Left renal cortex interstitium (tissue), 4 donors: ENCODE data around the gene ENSA. TPM values are rescaled to one million over a fixed set of nuclear protein-coding genes. Genes with fewer than 3 reads are reported as not detected.
"Not testable (repeated sequence)": the region's sequence is repeated elsewhere in the genome, so short reads cannot be mapped to it uniquely, and the experiment has no call there.

Source experiments
- DNase-seq, 4 donors: peaks; one replicate each; pipeline ENCODE4 v3.0.0-alpha.2; 2013; ENCODE audit warnings: low read depth in 4 of 4, low spot score in 2 of 4, missing footprints in 1 of 4
- polyA plus RNA-seq, 4 donors: library from polyadenylated mRNA; unstranded; fragments of 120-200 nt; gene quantifications; one replicate each; pipeline ENCODE4 v1.2.1, GENCODE V29; 2013; ENCODE audit not compliant: insufficient read length in 4 of 4

Gene ENSA
- polyA plus RNA-seq, 4 donors, result 213 to 231 (median 221) TPM

DNA sequence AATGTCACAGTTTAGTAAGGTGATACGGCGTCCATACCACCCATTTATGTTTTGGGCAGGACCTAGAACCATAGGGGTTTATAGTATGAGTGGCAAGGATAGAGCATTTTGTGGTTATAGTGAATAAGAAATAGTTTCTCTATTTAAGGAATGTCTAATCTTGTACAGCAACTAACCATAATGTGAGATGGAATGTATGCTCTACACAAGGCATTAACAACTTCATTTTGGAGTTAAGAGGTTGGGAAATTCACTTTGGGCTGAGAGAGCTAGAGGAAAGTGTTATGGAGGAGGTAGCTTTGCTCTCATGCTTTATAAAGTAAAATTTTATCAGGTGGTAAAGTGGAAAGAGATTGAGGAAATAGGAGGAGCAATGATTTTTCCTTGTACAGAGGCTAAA is 47.0 kb downstream of the ENSA start:
- no peak for DNase-seq

DNA sequence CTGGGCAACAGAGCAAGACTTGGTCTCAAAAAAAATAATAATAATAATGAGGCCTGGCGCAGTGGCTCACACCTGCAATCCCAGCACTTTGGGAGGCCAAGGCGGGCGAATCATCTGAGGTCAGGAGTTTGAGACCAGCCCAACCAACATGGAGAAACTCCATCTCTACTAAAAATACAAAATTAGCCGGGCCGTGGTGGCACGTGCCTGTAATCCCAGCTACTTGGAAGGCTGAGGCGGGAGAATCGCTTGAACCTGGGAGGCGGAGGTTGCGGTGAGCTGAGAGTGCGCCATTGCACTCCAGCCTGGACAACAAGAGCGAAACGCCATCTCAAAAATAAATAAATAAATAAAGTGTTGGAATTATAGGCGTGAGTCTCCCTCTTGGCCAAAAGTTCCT is 47.5 kb downstream of the ENSA start:
- DNase-seq, result not testable (repeated sequence)

DNA sequence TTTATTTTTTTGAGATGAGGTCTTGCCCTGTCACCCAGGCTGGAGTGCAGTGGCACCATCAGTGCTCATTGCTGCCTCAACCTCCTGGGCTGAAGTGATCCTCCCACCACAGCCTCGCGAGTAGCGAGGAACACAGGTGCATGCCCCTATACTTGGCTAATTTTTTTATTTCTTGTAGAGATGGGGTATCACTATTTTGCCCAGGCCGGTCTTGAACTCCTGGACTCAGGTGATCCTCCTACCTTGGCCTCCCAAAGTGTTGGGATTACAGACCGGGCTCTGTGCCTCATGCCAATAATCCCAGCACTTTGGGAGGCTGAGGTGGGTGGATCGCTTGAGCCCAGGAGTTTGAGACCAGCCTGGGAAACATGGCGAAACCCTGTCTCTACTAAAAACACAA is 48.0 kb downstream of the ENSA start:
- DNase-seq, result not testable (repeated sequence)

DNA sequence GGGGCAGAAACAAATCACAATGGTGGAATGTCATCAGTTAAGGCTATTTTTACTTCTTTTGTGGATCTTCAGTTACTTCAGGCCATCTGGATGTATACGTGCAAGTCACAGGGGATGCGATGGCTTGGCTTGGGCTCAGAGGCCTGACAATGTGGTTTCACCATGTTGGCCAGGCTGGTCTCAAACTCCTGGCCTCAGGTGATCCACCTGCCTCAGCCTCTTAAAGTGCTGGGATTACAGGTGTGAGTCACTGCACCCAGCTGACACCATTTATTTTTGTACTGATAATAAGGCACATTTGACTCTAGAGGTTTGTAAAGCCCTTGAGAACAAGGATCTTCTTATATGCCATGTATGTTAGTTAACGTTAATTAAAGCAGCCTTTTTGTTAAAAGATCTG is 48.4 kb downstream of the ENSA start:
- DNase-seq, result not testable (repeated sequence)

DNA sequence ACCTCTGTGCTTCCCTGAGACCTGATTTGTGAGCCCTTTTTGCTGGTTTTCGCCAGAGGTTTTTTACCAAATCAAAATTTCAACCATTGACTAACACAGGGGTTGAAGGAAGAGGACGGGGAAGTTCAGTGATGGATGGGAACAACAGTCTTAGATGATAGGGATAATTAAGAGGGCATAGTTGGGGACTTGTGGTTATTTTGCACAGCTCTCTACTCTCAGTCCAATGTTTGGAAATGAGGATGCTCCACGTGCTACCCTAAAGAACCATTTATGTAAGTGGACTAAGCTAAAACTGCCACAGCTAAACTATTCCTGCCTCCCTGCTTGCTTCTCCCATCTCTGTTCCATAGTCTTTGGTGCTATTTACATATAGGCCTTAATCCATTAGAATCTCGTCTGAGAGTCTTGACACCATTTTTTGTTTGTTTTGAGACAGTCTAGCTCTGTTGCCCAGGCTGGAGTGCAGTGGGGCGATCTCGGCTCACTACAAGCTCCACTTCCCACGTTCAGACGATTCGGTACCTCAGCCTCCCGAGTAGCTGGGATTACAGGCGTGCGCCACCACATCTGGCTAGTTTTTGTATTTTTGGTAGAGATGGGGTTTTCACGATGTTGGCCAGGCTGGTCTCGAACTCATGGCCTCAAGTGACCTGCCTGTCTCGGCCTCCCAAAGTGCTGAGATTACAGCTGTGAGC is 49.3 kb downstream of the ENSA start:
- DNase-seq, result no peak

DNA sequence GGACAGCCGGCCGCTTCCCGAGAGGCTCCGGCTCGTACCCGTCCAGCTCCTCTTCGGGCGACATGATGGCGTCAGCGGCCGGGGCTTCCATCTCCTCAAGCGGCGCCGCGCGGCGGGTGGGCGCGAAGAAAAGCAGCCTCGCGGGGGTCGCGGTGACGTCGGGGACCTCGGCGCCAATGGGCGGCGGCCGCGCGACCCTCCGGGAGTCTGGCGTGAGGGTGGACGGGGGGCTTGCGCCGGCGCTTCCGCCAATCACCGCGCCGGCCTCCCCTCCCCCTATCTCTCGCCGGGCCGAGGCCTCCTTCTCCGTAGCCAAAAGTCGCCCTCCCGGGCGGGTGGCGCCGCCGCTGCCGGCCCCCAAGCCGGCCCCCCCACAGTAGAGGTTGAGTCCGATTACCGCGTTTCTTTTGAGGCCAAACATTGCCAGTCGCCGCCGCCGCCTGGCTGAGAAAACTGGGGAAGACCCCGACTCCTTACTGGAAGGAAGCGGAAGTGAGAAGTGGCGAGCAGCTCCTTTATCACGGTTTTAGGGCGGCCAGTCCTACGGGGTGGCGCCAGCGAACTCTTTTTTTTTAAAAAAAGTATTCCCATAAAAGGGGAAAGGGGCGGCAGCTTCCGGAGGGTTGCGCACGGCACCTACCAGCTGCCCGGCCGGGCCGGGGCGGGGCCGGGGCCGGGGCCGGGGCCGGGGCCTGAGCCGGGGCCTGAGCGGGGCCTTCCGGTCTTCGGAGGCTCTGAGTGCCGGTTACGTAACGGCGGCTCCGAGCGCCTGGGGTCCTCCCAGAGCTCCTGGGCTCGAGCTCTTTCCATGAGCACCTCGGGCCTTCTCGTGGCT is 50.1 kb downstream of the ENSA start, which contains the start of gene MCL1:
Gene MCL1, minus strand, starts transcription at position 501 of the 835 bp plus-strand sequence. Its CDS starts 80 bp downstream, at position 421.
- DNase-seq, result peak; percentile 84 to 93 (median 88)

DNA sequence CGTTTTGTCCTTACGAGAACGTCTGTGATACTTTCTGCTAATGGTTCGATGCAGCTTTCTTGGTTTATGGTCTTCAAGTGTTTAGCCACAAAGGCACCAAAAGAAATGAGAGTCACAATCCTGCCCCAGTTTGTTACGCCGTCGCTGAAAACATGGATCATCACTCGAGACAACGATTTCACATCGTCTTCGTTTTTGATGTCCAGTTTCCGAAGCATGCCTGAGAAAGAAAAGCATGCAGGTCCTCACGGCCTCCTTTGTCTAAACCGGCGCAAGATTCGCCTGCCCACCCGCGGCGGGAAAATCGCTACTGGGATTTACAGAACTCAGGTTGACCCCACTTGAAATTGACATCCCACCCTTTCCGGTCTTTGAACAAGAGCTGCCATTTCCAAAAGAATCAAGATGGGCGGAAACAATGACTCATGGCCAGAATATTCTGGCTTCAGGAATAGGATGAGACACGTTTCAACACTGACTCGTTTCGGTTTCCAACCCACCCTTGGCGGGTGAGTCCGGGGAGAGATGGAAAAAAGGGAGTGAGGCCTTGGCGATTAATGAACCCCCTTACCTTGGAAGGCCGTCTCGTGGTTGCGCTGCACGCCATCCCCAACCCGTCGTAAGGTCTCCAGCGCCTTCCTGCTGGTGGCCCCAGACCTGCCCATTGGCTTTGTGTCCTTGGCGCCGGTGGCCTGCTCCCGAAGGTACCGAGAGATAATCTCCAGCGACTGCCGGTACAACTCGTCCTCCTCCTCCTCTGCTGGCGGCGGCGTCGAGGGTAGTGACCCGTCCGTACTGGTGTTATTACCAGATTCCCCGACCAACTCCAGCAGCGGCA is 50.9 kb downstream of the ENSA start:
- peak in 1 of 4 donors; percentile 59 for DNase-seq

DNA sequence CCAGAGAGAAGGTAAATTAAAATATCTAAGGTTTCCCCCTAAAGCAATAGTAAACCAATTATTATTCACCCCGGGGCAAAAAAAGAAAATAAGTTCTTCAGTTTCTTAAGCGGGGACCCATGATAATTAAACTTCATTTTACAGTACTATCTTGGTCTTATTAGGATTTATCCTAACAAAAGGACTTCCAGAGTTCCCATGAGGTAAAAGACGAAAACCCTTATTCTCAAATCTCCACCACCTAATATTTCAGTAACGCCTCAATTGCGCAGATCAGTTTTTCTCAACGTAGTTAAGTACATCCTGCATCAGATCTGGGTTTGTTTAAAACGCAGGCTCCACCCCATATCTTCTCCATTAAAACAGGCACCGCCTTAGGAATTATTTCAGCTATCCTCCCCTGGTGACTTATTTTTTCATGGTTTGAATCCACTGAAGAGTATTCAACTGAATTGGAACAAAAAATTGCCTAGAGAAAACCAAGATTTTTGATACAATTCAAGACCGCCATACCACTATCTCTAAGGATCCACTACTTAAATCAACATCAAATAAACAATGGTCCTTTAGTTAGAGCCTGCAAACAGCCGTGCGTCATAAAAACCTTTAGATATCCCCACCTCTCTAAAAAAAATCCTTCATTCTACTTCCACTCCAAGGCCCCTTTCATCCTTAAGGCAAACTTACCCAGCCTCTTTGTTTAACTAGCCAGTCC is 51.7 kb downstream of the ENSA start:
- no peak for DNase-seq

DNA sequence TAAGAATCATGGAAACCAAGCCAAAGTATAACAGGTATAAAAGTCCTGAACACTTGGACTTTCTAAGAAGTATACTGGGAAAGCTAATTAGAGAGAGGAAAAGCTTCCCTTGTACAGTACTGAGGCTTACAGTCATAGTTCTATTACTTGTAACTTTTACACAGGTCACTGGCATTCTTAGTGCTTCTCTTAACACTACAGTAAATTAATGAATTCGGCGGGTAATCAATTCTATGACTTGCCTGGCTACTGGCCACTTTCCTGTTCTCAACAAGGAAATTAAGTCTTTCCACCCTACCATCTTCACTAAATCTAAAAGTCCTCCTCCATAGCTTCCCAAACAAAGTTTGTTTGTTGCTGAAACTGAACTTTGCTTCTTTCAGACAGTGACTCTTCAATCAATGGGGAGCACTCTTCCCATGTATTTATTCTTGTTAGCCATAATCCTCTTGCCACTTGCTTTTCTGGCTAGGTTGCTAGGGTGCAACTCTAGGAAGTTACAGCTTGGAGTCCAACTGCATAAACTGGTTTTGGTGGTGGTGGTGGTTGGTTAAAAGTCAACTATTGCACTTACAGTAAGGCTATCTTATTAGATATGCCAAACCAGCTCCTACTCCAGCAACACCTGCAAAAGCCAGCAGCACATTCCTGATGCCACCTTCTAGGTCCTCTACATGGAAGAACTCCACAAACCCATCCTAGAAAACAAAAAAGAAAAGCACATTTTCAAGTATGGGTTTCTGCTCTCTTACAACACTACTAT is 52.4 kb downstream of the ENSA start:
- DNase-seq, result no peak

DNA sequence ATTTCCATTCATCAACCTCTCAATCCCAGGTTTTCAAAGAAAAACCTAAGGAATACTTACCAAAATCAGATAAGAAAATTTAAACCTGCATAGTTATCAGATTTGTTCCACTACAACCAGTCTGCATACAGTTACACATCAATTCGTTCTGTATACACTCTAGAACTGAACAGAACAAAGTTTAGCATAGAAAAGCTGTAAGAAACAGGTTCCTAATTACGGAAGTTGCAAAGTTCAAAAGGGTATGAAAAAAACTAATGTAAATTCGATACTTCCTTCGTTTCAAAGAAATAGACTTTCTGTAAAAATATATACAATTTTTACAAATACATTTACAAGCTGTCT is 53.1 kb downstream of the ENSA start:
- DNase-seq, result no peak

DNA sequence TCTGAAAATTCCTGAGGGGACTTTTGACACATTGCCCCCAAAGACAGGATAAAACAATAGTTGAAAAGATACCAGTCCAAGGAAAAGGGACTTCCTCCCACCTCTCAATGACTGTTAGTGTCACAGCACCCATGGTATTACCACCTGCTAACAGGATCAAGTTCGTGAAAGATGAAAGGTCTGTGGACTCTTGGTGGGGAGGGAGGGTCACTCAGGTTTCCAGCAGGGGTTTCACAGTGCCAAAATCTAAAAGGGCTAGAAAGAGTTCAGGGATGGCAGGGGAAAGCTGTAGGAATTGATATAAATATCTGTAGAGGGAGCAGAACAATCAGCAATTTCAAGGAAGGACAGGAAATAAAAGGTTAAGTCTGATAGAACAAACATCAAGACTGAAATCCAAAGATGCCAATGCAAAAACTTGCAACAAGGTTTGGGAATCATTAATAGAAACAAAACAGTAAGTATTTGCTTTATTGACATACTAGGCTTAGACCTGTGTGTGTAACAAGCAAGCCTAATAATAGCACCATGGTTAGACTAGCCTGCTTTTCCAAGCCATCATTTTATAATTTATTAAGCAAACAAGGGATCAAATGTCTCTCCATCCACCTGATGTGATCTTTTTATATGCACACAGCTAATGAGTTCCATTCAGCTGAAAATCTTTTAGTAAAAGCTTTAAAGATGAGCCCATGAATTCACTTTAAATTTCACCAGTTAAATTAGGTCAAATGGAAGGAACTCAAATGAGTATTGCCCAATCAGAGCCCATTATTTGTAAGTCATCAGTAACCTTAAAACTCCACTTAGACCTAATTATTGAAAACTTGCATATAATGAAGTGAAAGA is 53.7 kb downstream of the ENSA start:
- no peak for DNase-seq

DNA sequence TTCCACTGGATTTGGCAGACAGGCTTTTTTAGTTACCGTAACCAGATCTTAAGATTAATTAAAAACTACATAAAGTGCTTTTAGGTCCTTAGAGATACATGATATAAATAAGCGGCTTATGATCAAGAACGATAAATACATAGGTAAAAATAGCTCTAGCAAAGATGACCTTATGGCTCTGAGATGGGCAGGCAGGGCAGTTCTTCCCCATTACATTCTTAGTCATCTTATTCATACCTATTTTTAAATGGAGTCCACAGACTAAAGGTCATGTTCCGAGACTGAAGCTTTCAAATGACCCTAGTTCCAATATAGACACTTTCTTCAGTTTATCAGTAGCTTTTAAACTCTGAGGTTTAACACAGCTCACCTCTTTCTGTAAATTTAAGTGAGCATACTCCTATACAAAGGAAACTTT is 54.3 kb downstream of the ENSA start:
- DNase-seq, result no peak

DNA sequence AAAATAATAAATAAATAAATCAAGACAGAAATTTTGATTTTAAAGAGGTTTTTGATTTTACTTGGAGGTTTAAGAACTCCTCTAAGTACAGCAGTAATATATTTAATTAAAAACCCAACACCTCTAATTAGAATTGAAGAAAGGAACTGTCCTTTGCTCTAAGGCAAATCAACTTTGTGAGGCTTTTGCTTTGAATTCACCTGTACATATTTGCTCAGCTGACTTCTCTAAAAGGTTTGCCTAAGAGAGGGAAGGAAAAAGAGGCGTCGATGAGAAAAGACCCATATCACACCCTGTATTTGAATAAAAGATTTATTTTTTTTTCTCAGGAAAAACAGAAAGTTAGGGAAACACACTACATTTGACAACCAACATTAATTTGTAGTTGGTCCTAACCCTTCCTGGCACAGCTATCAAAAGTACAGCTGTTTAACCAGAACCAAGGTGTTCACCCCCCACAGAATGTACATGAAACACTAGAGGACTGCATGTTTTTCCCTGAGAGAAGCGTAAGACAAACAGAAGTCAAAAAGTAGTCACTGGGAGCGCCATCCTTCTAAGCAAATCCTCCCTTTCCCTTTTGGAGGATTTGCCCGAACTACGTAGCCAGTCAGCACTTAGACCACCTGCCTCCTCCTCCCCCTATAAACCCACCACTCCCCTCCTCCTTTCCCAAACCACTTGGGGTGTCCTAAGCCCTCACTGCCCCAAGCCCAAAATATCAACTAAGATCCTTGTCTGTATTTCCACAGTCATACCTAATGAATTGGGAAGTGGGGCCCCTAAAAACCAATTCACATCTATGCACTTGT is 54.9 kb downstream of the ENSA start:
- no peak for DNase-seq

DNA sequence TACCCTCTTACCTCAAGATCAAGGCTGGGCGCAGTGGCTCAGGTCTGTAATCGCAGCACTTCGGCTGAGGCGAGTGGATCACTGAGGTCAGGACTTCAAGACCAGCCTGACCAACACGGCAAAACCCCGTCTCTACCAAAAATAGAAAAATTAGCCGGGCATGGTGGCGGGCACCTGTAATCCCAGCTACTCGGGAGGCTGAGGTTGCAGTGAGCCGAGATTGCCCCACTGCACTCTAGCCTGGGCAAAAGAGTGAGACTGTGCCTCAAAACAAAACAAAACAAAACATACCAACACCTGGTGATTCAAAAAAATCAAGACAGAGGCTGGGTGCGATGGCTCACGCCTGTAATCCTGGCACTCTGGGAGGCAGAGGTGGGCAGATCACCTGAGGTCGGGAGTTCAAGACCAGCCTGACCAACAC is 55.8 kb downstream of the ENSA start:
- DNase-seq, result not testable (repeated sequence)

DNA sequence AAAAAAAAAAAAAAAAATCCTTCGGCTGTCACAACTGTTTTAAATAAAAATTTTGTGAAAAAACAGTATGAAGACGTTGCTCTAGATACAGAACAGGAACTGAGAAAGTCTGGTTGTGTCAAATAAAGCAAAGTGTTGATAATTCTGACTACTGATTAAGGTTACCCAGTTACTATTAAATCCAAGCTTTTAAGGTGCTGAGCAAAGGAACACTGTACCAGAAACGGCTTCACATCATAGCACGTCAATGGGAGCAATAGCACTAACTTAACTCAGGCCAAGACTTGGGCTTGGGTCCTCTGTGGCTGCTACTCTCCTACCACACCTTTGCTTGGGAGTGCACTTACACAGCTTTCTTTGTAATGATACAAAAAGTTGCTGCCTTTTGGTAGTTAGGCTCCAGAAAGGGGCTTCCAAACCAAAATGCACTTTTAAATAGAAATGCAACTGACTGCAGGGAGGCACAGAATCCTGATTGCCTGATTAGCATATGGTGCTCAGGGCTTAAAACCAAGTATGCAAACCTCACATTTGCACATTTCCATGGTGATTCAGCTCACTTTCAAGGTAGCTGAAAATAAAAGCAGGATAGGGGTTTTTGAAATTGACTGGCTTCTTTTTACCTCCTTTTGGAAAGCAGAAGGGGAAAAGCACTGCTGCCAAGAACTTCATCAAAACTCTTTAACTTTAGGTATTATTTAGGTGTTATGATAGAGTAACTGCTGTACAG is 56.3 kb downstream of the ENSA start:
- DNase-seq, result no peak
